ENCODE results near the gene PRSS38. TPM values are rescaled to one million over a fixed set of nuclear protein-coding genes. Genes with fewer than 3 reads are reported as not detected.

The PRSS38 gene
- total RNA-seq, 6 donors from 2014 or later: not detected

DNA sequence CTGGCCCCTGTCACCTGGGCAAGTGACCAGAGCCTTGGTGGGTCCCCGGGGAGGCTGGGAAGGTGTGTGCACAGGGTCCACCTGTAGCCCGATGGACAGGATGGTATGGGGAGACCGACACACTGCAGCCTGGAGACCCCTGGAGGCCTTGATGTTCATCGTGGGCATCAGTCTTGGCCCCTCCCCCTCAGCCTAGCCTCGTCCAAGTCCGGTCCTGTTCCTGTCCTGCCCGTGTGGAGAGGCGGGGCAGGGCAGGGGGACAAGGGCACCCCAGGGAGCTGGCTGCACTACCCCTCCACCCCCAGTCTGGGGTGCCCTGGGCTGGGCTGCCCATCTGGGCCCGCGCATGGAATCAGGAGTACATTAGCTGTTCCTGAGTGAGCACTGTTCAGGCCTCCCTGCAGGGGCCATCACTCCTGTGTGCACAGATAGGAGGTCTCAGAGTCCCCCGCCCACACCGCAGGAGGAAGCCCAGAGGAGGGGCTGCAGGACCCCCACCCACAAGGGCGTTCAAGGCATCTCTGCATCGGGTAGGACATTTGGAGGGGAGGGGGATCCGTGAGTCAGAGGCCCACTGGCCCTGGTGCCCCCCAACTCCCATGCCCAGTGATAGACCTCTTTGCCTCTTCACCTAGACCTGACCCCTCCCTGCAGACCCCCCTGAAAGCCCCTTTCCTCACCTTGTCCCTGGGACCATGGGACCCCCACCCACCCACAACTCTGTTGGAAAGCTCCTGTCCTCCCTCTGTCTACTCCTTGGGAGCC, 69.1 kb downstream of the PRSS38 start:
- Histone ChIP-seq H3K27me3 (peaks cover 0 to 6% (median 1%) of the 10 kb centered on the region in 4 donors), H3K9me3 (no peaks in the 10 kb centered on the region), H3K36me3 (no peaks in the 10 kb centered on the region), H3K4me3 (no peak overlapping the region), H3K27ac (no peak overlapping the region), H3K4me1 (peaks cover 20 to 25% (median 23%) of the 10 kb centered on the region in 4 donors)
- DNase-seq (peak; percentile 17 to 66), ATAC-seq (ENCODE audit: low FRiP score in 2 of 2) (no peak)
- 88 to 100% methylated on average over 1 to 11 of the region's 15 CpGs for WGBS, 2 donors
- TF ChIP-seq, protein P1, sequence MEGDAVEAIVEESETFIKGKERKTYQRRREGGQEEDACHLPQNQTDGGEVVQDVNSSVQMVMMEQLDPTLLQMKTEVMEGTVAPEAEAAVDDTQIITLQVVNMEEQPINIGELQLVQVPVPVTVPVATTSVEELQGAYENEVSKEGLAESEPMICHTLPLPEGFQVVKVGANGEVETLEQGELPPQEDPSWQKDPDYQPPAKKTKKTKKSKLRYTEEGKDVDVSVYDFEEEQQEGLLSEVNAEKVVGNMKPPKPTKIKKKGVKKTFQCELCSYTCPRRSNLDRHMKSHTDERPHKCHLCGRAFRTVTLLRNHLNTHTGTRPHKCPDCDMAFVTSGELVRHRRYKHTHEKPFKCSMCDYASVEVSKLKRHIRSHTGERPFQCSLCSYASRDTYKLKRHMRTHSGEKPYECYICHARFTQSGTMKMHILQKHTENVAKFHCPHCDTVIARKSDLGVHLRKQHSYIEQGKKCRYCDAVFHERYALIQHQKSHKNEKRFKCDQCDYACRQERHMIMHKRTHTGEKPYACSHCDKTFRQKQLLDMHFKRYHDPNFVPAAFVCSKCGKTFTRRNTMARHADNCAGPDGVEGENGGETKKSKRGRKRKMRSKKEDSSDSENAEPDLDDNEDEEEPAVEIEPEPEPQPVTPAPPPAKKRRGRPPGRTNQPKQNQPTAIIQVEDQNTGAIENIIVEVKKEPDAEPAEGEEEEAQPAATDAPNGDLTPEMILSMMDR (IDR thresholded peaks at IDR 0.05): no peak
- no peak for TF ChIP-seq EP300 (IDR thresholded peaks at IDR 0.05)
- no peak for TF ChIP-seq POLR2AphosphoS5 (IDR thresholded peaks at IDR 0.05)
- TF ChIP-seq POLR2A (IDR thresholded peaks at IDR 0.05): no peak

DNA sequence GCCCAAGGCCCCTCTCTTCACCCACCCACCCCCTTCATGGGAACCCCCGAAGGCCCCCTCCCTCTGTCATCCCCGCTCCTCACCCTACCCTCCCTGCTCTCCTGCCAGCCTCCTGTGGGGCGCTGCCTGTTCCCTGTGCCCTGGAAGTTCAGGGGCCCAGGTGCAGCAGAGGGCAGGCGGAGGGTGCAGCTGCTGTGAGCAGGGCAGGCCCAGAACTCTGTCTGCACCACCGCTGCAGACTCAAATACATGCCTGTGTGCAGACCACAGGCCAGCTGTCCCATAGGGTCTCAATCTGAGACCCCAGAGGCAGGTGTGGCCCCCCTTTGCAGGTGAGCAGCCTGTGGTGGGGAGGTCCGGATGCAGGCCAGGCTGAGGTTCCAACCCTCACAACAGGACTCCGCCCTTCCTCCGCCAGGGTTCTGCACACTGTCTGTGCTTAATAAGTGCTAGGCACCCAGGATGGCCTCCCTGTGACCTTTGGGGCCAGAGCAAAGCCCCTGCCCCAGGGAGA, 69.7 kb downstream of the PRSS38 start:
- 59 to 92% methylated on average over 3 to 8 of the region's 8 CpGs for WGBS, 2 donors
- DNase-seq (peak; percentile 18 to 45), ATAC-seq (ENCODE audit: low FRiP score in 2 of 2) (no peak)
- H3K4me1 ChIP-seq: peaks cover 20 to 25% (median 23%) of the 10 kb centered on the region in 4 donors
- H3K9me3 ChIP-seq: no peaks in the 10 kb centered on the region
- H3K36me3 ChIP-seq: no peaks in the 10 kb centered on the region
- H3K4me3 ChIP-seq: no peak overlapping the region
- TF ChIP-seq POLR2A (IDR thresholded peaks at IDR 0.05): no peak
- no peak overlapping the region for H3K27ac ChIP-seq
- peaks cover 0 to 6% (median 1%) of the 10 kb centered on the region in 4 donors for H3K27me3 ChIP-seq

DNA sequence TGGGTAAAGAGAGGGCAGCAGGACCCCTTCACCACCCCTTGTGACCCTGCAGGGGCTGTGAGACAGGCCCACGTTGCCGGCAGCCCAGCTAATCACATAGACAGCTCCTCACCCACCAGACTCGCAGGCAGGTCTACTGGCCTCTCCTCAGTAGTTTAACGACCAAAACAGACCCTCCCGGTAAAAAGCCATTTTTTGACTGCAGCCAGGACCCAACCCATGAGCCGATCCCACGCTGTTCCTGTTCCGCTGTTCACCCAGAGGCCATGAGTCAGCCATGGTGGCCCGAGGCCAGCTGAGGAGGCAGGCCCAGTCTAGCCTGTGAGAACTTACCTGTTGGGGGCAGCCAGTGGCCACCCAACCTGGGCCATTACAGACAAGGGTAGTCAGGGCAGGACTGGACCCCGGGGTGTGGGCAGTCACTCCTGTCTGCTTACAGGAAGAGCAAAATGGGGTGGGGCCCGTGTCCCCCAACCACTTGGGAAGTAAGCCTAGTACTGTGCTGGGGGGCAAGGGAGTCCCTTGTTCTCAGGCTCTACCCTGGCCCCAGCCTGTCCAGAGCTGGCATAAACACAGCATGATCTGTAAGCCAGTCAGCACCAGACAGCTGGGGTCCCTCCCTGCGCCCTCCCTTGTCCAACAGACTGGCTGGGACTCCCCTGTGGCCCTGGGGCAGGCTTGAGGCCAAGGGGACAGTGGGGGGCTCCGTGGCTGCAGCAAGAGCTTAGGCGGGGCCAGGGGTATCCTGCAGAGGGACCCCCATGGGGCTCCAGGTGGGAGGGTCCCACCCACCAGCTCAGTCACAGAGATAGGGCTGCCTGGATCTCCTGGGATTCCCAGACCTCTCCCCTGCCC, 70.4 kb downstream of the PRSS38 start:
- Histone ChIP-seq H3K9me3 (no peaks in the 10 kb centered on the region), H3K4me1 (peaks cover 20 to 25% (median 23%) of the 10 kb centered on the region in 4 donors), H3K4me3 (peak overlapping the region in 1 of 4 donors; percentile 61), H3K27me3 (peaks cover 0 to 6% (median 1%) of the 10 kb centered on the region in 4 donors), H3K27ac (peak overlapping the region in 3 of 4 donors; percentile 78 to 85 (median 80)), H3K36me3 (no peaks in the 10 kb centered on the region)
- peak in 1 of 2 donors; percentile 55 for ATAC-seq (ENCODE audit: low FRiP score in 2 of 2)
- 51 to 58% methylated on average over 7 to 14 of the region's 14 CpGs for WGBS, 2 donors
- TF ChIP-seq POLR2A (IDR thresholded peaks at IDR 0.05) (no peak), POLR2AphosphoS5 (IDR thresholded peaks at IDR 0.05) (no peak), EP300 (IDR thresholded peaks at IDR 0.05) (no peak)
- TF ChIP-seq, protein P1 (IDR thresholded peaks at IDR 0.05): no peak
- DNase-seq: peak; percentile 31 to 52

DNA sequence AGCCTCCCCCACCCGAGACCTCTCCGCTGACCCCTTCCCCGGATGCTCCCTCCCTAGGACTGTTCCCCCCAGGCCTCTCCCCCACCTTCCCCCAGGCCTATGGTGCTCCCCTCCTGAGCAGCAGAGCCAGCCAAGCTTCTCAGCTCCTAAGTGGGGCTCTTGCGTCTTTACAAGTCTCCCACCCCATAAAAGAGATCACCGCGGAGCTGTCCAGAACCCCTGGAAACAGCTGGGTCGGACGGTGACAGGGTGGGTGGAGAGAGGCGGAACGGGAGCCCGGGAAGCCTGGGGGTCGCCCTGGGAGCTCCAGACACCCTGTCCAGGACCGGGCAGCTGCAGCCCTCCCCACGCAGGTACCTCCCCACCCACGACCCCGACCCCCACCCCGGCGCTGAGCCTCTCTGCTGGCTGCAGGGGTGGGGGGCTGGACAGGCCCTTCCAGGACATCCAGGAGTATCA, 71.1 kb downstream of the PRSS38 start:
- ATAC-seq (ENCODE audit: low FRiP score in 2 of 2) (no peak), DNase-seq (peak; percentile 15 to 59)
- TF ChIP-seq EP300 (IDR thresholded peaks at IDR 0.05) (no peak), POLR2A (IDR thresholded peaks at IDR 0.05) (no peak), POLR2AphosphoS5 (IDR thresholded peaks at IDR 0.05) (no peak)
- TF ChIP-seq, protein P1 (IDR thresholded peaks at IDR 0.05): no peak
- Histone ChIP-seq H3K27ac (peak overlapping the region in 3 of 4 donors; percentile 78 to 85 (median 80)), H3K9me3 (no peaks in the 10 kb centered on the region), H3K36me3 (no peaks in the 10 kb centered on the region), H3K27me3 (peaks cover 0 to 6% (median 1%) of the 10 kb centered on the region in 4 donors), H3K4me1 (peaks cover 20 to 25% (median 23%) of the 10 kb centered on the region in 4 donors), H3K4me3 (peak overlapping the region in 3 of 4 donors; percentile 43 to 61 (median 52))
- WGBS, 2 donors: 20 to 53% methylated on average over 3 to 18 of the region's 18 CpGs
